Heart left ventricle (tissue), 16 donors: ENCODE data around the gene CA4. TPM values are rescaled to one million over a fixed set of nuclear protein-coding genes. Genes with fewer than 3 reads are reported as not detected.

Source experiments
- ATAC-seq, 4 donors: fragments of 200-7000 bp; cut with Tn5 transposase; one replicate each; pipeline ENCODE4 v1.9.1; 2020 to 2022; ENCODE audit warnings: moderate library complexity in 4 of 4, mild to moderate bottlenecking in 3 of 4, moderate number of reproducible peaks in 1 of 4
- DNase-seq, 5 donors: peaks; one replicate each; pipeline ENCODE4 v3.0.0-alpha.2; 2020
- H3K27ac ChIP-seq, 12 donors: fragments of 200-600 bp; sonication (generic) in 4 of 12; one replicate each; pipeline versions ENCODE4 v1.5.0 to v1.8.0; 2016 to 2022; ENCODE audit warnings: mild to moderate bottlenecking in 2 of 12
- H3K27me3 ChIP-seq, 9 donors: fragments of 200-600 bp; sonication (generic) in 2 of 9; one replicate each; pipeline versions ENCODE4 v1.5.1 to v1.8.0; 2016 to 2022; ENCODE audit warnings: mild to moderate bottlenecking in 3 of 9
- H3K36me3 ChIP-seq, 9 donors: fragments of 200-600 bp; sonication (generic) in 2 of 9; one replicate each; pipeline versions ENCODE4 v1.5.0 to v1.8.0; 2018 to 2022; ENCODE audit warnings: mild to moderate bottlenecking in 2 of 9
- H3K4me1 ChIP-seq, 12 donors: fragments of 200-600 bp; sonication (generic) in 4 of 12; one replicate each; pipeline versions ENCODE4 v1.5.0 to v1.8.0; 2016 to 2022; ENCODE audit warnings: mild to moderate bottlenecking in 3 of 12
- H3K4me3 ChIP-seq, 12 donors: fragments of 200-600 bp; sonication (generic) in 4 of 12; one replicate each; pipeline versions ENCODE4 v1.5.0 to v1.8.0; 2017 to 2022; ENCODE audit warnings: mild to moderate bottlenecking in 9 of 12, moderate library complexity in 4 of 12
- H3K9me3 ChIP-seq, 12 donors: fragments of 200-600 bp; sonication (generic) in 4 of 12; one replicate each; pipeline versions ENCODE4 v1.5.0 to v1.8.0; 2016 to 2022; ENCODE audit warnings: mild to moderate bottlenecking in 1 of 12
- CTCF ChIP-seq, 12 donors: fragments of 200-600 bp; sonication (generic) in 4 of 12; IDR thresholded peaks; one replicate each; pipeline versions ENCODE4 v1.5.0 to v1.8.0; 2018 to 2022; ENCODE audit warnings: antibody characterized with exemption in 12 of 12, mild to moderate bottlenecking in 5 of 12
- POLR2A ChIP-seq, 2 donors: fragments of 450-650 bp; IDR thresholded peaks; one replicate each; pipeline ENCODE4 v1.6.1; 2017; ENCODE audit warnings: antibody characterized with exemption in 2 of 2, mild to moderate bottlenecking in 2 of 2, moderate library complexity in 2 of 2
- WGBS, 4 donors: extraction: QIAGEN DNeasy Blood & Tissue Kit in 2 of 4; methylation state at CpG; one replicate each; pipeline versions ENCODE4 v1.1.5 to v1.1.7; 2013 to 2018; 5-methylcytosine and 5-hydroxymethylcytosine counted together
- intact Hi-C, 10 donors: fragments of 100-400 bp; cut with DNase I; formaldehyde crosslinking; loops; one replicate each; pipeline versions ENCODE4 v1.11.1 to v1.14.2; 2022
- polyA plus RNA-seq, 2 donors: library from polyadenylated mRNA; stranded (reverse); fragments of 200-250 nt; gene quantifications; one replicate each; pipeline ENCODE4 v1.2.3, GENCODE V29; 2013
- total RNA-seq, 9 donors: library from RNA; depleted of rRNA in 2 of 9; stranded (reverse); fragments of >200 nt in 2 of 9; fragmentation: NEBNext Ultra II Directional in 3 of 9; extraction: Animal tissue kit (Norgen Biotek cat#: 25700) in 3 of 9; gene quantifications; one replicate each; pipeline versions ENCODE4 v1.1.0 to v1.2.4, GENCODE V29; 2016 to 2023
- donor health status: ischemic (EF 13 %, LVEDD 7.1; RV severe dilation, severe dysfunction).
- donor health status: healthy with polysubstance abuse.
- donor health status: DM: no; HTN: yes; CAD: no.
- donor health status: DM: no; HTN: no; CAD: no.
- donor health status: ischemic (EF 25% LVEDD 6.9; RV normal size, moderate dysfunction).
- donor health status: ischemic (EF 25% LVEDD 5.7; RV mildly dilated, moderate dysfunction).
- donor health status: healthy.
- donor health status: DM: yes; HTN: yes; CAD: no.
- donor health status: ischemic (EF 35%, LVEDD 5.7; RV mildly dilated, moderate dysfunction).
- donor health status: nonischemic (EF 11% LVEDD 7.7; RV severe dilation, severe dysfunction).
- donor health status: DM: yes; HTN: yes; CAD: no.
- donor health status: PGD.
- donor health status: ischemic (EF 29% LVEDD 5.4; RV normal size, mild dysfunction).
- donor health status: nonischemic (EF 23%, LVEDD 6.1; RV moderate dilation, normal function).

The CA4 gene
- total and polyA plus RNA-seq, 11 donors, result 12.4 to 54.0 (median 17.7) TPM

GRCh38 chr17:60141111-60142018 is 8.4 kb upstream of the CA4 start:
- TF ChIP-seq CTCF (IDR thresholded peaks at IDR 0.05) (no peak), POLR2A (IDR thresholded peaks at IDR 0.05) (no peak)
- no peak overlapping the region for H3K4me3 ChIP-seq
- no peaks in the 10 kb centered on the region for H3K9me3 ChIP-seq
- 12 to 25% (median 20%) methylated on average over 32 to 52 of the region's 52 CpGs for WGBS, 4 donors
- ATAC-seq (peak in 1 of 4 donors; percentile 33), DNase-seq (peak in 1 of 5 donors; percentile 66)
- H3K4me1 ChIP-seq, result peaks cover 4 to 49% (median 34%) of the 10 kb centered on the region in 12 donors
- no peaks in the 10 kb centered on the region for H3K36me3 ChIP-seq
- peaks cover 21 to 64% (median 48%) of the 10 kb centered on the region in 9 donors for H3K27me3 ChIP-seq
- intact Hi-C loops, result loop anchor here in 5 of 10 donors (2.0 to 10.0 kb wide), 4 partner anchors 29 to 296 kb away; no protein-coding TSS in a partner anchor
- H3K27ac ChIP-seq, result no peak overlapping the region

GRCh38 chr17:60142872-60143499 is 6.8 kb upstream of the CA4 start:
- peak; percentile 80 to 87 (median 86) for DNase-seq
- Histone ChIP-seq H3K27ac (peak overlapping the region in 8 of 12 donors; percentile 22 to 63 (median 49)), H3K4me1 (peaks cover 4 to 49% (median 34%) of the 10 kb centered on the region in 12 donors), H3K36me3 (no peaks in the 10 kb centered on the region), H3K4me3 (peak overlapping the region in 5 of 12 donors; percentile 3 to 35 (median 15)), H3K27me3 (peaks cover 23 to 72% (median 62%) of the 10 kb centered on the region in 9 donors), H3K9me3 (no peaks in the 10 kb centered on the region)
- intact Hi-C loops, result loop anchor here in 6 of 10 donors (1.0 to 10.0 kb wide), 5 partner anchors 28 to 294 kb away; no protein-coding TSS in a partner anchor
- ATAC-seq, result peak; percentile 58 to 87 (median 76)
- peak; percentile 59 to 83 (median 72) for TF ChIP-seq CTCF (IDR thresholded peaks at IDR 0.05)
- no peak for TF ChIP-seq POLR2A (IDR thresholded peaks at IDR 0.05)
- WGBS, 4 donors, result 5 to 6% (median 6%) methylated on average over 10 of the region's 10 CpGs

GRCh38 chr17:60145006-60145935 is 4.5 kb upstream of the CA4 start:
- Histone ChIP-seq H3K27me3 (peaks cover 33 to 73% (median 64%) of the 10 kb centered on the region in 9 donors), H3K9me3 (no peaks in the 10 kb centered on the region), H3K27ac (peak overlapping the region in 3 of 12 donors; percentile 2 to 34 (median 26)), H3K4me3 (no peak overlapping the region), H3K4me1 (peaks cover 4 to 46% (median 31%) of the 10 kb centered on the region in 12 donors), H3K36me3 (no peaks in the 10 kb centered on the region)
- intact Hi-C loops, result loop anchor here in 1 of 10 donors (10.0 kb wide), 1 partner anchor 290 kb away; no protein-coding TSS in a partner anchor
- 19 to 29% (median 26%) methylated on average over 17 of the region's 17 CpGs for WGBS, 4 donors
- DNase-seq, result peak in 1 of 5 donors; percentile 24
- ATAC-seq, result peak in 1 of 4 donors; percentile 3
- TF ChIP-seq CTCF (IDR thresholded peaks at IDR 0.05), result no peak
- TF ChIP-seq POLR2A (IDR thresholded peaks at IDR 0.05), result no peak
